HG03066 (cell line): ENCODE results near the gene PKP3.
A peak's percentile ranks its signal among the peaks of the same experiment; 100 is the strongest.
"Not testable (repeated sequence)": the region's sequence is repeated elsewhere in the genome, so short reads cannot be mapped to it uniquely, and the experiment has no call there.

Experiments used
- ATAC-seq: cut with Tn5 transposase; IDR thresholded peaks from one replicate; pipeline ENCODE4 v1.9.1; 2021; ENCODE audit warnings: low read depth; ENCODE audit not compliant: unreplicated experiment

Gene PKP3

DNA sequence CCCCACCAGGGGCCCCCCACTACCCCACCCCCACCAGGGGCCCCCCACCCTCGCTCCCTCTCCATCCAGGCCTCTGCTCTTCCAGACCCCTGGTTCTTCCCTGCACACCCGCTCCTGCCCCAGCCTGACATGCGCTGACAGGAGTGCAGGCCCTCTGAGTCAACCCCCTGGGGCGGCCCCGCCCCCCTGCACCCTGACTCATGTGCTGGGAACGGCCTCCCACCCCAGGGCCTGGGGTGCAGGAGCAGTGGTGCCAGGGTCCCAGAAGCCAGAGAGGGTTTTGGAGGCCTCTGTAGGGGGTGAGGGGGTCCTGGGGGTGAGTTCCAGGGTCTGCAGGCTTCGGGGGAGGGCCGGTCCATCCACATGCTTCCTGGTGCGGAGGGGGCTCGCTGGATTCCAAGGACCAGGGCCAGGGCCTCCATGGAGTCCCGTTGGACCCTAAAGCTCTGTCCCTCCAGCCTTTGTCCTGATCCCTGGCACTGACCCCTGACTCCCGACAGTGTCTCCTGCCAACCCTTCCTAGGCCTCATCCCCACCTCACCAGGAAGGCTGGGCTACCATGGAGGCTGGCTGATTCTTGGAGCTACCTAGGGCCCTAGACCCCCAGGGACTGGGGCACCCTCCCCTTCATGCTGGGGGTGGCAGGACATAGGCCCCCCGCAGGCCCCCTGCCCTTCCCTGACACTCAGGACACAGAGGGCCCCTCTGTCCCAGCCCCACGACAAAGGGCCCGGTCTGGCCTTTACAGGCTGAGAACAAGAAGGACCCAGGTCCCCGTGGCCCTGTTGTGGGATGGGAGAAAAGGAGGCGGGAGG is 583 bp upstream of the PKP3 start:
- no peak for ATAC-seq

DNA sequence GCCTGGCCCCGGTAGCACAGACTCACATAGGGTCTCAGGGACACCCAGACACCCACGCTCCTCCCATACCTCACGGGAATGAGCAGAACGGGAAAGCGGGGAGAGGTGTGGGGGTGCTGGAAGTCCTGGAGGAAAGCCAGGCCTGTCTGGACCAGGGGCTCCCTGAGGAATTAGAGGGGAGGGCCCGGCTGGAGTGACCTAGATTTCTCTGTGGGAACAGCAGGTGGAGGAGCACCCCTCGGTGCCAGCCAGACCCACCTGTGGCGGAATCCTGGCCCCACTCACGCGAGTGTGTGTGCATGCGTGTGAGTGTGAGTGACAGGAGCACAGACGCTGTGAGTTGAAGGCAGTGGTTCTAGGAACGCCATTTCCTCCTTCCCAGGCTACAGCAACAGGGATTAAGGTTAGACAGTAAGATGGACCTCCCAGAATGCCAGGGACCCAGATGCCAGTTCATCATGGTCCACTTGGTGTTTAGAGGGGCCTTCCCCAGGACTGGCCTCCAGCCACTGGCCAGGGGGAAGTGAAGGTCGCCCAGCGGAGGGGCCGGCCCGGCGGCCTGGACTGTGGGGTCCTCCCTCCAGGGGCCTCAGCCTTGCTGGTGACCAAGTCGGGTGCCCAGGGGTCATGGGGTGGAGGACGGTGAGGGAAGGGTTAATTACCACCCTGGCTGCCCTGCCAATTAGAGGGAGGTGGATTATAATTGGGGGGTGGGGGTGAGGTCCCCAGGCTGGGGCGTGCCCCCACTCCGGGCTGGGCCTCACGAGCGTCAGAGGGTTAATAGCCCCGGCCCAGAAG is 1.0 kb downstream of the PKP3 start:
- no peak for ATAC-seq

DNA sequence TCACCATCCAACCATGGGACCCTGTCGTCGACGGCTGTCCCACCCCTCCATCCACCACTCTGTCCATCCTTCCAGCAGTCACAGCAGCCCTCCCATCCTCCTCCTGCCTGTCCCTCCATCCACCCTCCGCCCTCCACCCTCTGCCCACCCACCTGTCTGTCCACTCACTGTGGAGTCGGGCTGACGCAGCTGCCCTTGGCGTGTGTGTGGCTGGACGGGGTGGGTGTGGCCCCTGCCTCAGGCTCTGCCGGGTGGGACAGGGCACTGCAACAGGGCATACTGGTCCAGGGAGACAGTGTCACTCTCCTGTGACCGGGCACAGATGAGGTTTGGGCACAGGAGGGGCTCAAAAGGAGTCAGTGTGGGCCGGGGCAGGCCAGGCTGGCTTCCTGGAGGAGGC is 1.9 kb downstream of the PKP3 start:
- no peak for ATAC-seq

DNA sequence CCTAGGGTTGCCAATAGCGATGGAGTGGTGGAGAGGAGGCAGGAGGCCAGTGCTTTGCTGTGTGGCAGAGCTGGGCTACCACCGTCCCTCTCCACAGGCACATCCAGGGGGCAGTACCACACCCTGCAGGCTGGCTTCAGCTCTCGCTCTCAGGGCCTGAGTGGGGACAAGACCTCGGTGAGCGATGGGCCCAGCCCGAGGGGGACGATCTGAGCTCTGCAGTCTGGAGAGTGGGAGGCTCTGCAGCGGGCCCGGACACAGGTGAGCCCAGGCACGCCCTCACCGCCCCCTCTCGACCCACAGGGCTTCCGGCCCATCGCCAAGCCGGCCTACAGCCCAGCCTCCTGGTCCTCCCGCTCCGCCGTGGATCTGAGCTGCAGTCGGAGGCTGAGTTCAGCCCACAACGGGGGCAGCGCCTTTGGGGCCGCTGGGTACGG is 2.5 kb downstream of the PKP3 start:
- no peak for ATAC-seq

DNA sequence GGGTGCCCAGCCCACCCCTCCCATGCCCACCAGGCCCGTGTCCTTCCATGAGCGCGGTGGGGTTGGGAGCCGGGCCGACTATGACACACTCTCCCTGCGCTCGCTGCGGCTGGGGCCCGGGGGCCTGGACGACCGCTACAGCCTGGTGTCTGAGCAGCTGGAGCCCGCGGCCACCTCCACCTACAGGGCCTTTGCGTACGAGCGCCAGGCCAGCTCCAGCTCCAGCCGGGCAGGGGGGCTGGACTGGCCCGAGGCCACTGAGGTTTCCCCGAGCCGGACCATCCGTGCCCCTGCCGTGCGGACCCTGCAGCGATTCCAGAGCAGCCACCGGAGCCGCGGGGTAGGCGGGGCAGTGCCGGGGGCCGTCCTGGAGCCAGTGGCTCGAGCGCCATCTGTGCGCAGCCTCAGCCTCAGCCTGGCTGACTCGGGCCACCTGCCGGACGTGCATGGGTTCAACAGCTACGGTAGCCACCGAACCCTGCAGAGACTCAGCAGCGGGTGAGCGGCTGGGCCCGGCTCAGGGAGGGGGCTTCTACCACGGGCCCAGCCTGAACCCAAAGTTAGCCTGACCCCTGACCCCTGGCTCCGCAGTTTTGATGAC is 3.0 kb downstream of the PKP3 start:
- peak; percentile 52 for ATAC-seq

DNA sequence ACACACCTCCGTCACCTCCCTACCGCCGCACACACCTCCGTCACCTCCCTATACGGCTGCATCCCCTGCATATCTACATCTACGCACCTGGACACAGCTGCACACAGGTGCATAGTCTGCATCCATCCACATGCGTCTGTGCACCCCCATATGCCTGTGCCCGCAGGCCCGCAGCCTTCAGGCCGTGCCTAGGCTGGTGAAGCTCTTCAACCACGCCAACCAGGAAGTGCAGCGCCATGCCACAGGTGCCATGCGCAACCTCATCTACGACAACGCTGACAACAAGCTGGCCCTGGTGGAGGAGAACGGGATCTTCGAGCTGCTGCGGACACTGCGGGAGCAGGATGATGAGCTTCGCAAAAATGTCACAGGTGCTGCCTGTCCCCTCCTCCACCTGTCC is 4.8 kb downstream of the PKP3 start:
- no peak for ATAC-seq

DNA sequence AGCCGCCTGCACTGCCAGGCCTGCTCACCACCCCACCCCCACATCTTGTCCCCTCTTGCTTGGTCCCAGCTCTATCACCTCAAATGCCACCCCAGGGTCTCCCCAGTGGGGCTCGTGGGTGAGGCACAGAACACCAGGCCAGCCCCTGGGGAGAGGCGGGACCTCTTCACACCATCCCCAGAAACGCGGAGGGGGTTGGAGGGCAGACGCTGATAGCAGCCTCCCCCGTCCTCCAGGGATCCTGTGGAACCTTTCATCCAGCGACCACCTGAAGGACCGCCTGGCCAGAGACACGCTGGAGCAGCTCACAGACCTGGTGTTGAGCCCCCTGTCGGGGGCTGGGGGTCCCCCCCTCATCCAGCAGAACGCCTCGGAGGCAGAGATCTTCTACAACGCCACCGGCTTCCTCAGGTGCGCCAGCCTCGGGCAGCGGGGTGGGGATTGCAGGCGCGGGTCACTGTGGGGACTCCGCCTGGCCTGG is 5.8 kb downstream of the PKP3 start:
- no peak for ATAC-seq

DNA sequence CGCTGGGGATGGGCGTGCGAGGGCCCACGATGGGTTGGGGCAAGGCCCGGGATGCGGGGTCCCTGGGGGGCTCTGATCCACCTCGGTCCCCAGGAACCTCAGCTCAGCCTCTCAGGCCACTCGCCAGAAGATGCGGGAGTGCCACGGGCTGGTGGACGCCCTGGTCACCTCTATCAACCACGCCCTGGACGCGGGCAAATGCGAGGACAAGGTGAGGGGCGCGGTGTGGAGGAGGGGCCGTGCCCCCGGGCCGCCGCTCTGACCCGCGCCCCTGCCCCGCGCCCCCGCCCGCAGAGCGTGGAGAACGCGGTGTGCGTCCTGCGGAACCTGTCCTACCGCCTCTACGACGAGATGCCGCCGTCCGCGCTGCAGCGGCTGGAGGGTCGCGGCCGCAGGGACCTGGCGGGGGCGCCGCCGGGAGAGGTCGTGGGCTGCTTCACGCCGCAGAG is 6.3 kb downstream of the PKP3 start:
- ATAC-seq: no peak

DNA sequence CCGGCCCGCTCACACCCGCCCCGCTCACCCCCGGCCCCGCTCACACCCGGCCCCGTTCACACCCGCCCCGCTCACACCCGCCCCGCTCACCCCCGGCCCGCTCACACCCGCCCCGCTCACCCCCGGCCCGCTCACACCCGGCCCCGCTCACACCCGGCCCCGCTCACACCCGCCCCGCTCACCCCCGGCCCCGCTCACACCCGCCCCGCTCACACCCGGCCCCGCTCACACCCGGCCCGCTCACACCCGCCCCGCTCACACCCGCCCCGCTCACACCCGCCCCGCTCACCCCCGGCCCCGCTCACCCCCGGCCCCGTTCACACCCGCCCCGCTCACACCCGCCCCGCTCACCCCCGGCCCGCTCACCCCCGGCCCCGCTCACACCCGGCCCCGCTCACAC is 7.2 kb downstream of the PKP3 start:
- ATAC-seq: not testable (repeated sequence)

DNA sequence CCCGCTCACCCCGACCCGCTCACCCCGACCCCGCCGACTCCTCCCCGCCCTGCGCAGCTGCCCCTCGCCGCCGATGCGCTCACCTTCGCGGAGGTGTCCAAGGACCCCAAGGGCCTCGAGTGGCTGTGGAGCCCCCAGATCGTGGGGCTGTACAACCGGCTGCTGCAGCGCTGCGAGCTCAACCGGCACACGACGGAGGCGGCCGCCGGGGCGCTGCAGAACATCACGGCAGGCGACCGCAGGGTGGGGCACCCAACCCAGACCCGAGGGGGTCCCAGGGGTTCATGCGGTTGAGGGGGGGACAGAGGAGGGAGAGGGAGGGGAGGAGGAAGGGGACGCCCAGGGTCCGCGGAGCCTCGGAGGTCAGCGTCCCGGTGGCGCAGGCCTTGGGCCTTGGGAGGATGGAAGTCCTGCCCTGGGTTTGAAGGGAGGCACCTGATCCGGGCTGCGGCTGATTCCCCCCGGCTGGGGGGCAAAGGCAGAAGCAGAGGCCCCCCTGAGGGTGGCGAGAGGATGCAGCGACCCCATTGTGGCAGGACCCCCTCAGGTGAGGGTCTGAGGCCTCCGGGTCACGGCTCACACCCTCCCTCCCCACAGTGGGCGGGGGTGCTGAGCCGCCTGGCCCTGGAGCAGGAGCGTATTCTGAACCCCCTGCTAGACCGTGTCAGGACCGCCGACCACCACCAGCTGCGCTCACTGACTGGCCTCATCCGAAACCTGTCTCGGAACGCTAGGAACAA is 9.2 kb downstream of the PKP3 start:
- no peak for ATAC-seq

DNA sequence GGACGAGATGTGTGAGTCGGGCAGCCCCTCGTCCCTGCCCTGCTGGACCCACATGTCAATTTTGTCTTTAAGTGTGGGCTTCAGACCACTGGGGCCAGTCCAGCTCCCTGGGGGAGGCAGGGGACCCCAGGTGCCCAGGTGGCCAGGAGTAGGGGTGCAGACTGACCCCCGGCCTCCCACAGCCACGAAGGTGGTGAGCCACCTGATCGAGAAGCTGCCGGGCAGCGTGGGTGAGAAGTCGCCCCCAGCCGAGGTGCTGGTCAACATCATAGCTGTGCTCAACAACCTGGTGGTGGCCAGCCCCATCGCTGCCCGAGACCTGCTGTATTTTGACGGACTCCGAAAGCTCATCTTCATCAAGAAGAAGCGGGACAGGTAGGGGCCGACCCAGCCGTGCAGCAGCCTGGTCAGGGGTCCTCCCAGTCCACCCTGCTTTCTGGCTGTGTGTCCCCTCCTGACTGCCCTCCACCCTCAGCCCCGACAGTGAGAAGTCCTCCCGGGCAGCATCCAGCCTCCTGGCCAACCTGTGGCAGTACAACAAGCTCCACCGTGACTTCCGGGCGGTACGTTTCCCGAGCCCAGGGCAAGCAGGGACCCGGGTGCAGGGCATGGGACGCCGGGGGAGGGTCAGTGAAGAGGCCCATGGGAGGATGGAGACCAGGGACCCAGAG is 9.9 kb downstream of the PKP3 start:
- ATAC-seq: no peak

DNA sequence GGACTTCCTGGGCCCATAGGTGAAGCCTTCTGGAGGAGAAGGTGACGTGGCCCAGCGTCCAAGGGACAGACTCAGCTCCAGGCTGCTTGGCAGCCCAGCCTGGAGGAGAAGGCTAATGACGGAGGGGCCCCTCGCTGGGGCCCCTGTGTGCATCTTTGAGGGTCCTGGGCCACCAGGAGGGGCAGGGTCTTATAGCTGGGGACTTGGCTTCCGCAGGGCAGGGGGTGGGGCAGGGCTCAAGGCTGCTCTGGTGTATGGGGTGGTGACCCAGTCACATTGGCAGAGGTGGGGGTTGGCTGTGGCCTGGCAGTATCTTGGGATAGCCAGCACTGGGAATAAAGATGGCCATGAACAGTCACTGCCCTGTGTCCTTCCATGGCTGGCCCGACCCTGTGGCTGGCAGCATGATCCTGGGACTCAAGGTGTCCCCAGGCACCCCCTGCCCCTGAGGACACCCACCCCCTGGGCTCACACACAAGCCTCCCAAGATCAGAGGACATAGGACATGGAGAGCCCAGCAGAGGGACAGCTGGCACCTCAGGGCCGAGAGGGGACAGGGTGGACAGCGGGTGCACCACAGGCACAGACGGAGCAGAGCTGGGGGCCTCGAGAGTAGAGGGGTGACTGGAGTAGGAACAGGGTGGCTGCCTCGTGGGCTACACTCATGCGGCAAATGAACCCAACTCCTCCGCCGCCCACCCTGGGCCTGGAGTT is 10.7 kb downstream of the PKP3 start:
- ATAC-seq: no peak

DNA sequence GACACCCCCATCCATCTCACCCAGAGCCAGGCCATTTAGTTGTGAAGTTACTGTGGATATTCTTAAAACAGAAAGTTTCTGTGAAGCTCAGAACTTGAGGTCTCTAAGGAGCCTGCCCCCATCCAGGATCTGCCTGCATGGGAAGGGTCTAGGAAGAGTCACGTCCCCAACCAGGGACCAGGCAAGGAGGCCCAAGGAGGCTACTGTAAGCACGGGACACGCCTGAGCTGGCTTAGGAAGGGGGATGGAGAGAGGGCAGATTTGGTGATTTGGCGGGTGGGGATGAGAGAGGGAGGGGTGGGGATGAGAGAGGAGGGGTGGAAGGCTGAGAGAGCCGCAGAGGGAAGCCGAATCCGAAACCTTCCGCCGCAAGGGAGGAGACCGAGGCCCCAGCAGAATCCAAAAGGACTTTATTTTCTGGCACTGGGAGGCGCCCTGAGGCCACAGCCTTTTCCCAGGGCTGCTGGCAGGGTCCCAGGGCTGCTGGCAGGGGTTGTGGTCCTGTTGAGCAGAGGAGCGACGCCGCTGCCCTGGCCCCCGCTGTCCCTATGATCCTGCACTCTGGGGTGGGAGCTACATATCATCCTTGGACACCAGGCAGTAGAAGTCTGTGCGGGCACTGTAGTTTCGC is 11.4 kb downstream of the PKP3 start:
- ATAC-seq: no peak

DNA sequence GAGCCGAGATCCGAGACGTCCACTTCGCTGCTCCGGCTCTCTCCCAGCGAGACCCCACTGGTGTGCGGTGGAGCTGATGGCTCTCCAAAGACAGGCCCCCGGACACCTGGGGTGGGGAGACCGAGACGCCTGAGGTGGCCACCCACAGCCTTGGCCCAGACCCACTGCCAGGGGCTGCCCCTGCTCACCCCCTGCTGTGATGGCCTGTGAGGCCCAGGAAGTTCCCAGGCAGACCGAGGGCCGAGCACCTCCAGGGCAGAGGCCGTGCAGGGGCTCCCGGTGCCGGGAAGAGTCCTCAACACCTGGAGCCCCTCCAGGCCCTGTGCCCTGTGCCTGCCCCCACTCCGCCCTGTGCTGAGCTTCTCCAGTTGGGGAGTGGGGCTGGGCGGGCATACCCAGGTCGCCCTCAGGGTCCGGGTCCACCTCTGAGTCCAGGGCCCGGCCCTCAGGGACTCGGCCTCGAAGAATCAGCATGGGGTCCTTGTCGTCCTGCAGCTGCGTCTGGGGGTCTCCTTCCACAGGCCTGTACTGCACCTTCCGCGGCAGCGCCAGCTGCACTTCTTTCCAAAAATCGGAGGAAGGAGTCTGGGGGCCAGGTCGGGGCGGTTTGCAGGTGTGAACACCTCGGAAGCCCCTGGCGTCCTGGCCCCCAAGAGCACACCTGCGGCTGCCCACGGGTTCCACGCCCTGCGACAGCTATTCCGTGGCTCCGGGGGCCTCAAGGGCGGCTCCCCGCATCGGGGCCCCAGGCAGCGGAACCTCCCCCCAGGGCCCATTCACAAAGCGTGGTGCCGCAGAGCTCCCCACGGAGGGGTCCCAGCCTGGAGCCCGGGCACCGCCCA is 12.2 kb downstream of the PKP3 start:
- ATAC-seq: no peak

DNA sequence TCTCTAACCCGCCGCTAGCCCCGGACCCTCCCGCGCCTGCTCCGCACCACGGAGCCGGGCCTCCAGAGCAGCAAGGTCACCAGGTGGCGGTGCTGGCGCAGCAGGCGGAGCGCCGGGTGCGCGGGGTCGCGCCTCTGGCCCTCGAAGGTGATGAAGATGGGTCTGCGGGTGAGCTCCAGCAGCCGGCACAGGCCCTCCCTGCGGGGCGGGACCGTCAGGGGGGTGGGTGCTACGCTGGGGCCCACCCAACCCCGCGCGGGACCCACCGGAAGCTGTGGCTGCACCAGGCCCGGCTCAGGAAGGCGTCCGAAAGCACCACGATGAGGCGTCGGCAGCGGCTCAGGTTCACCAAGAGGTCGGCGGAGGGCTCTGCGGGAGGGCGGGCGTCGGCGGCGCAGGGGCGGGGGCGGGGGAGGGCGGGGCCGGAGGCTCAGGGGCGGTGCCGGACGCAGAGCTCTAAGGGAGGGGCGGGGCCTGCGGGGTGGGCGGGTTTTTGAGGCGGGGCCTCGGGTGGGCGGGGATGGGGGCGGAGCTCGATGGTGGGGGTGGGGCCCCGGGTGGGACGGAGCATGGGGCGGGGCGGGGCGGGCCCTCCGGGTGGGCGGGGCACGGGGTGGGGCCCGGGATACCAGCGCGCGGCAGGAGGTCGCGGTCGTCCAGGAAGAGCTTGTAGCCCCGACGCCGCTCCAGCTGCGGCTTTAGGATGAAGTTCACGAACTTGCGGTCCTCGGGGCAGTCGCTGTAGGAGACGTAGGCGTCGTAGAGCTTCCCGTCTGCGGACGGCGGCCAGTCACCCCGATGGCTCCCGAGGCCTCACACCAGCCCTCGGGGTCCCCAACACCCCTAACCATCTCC is 13.0 kb downstream of the PKP3 start:
- peak; percentile 86 for ATAC-seq

DNA sequence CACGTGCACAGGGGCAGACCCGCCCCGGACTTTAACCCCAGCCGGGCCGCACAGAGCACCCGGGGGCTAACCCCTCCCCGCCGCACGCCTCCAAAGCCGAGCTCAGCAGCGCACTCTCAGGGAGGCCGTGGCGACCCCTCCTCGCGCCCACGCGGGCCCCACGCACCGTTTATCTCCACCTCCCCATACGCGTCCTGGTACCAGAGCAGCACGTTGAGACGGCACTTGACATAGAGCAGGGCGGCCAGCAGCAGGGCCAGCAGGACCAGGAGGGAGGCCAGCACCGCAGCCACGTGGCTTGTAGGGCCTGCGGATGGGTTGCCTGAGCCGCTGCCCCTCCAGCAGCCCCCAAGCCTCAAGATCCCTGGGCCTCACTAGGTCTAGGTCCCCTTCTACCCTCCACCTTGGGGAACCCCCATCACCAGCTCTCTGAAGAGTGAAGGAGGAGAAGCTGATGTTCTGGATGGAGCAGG is 13.7 kb downstream of the PKP3 start:
- no peak for ATAC-seq
